Activated T-cell treated with anti-CD3 and anti-CD28 coated beads for 24 hours (primary cell): ENCODE results near the gene RAB44.

ENCODE experiments used
- DNase-seq: peaks from one replicate; pipeline ENCODE4 v3.0.0-alpha.2; 2020; ENCODE audit warnings: low read depth

RAB44 gene

GRCh38 chr6:36669002-36669401, 28.6 kb upstream of the RAB44 start:
- no peak for DNase-seq

GRCh38 chr6:36670271-36670670, 27.4 kb upstream of the RAB44 start:
- no peak for DNase-seq

- DNase-seq: no peak
Observed at GRCh38 chr6:36671687-36672375, 25.8 kb upstream of the RAB44 start.

GRCh38 chr6:36673882-36674281, 23.7 kb upstream of the RAB44 start:
- no peak for DNase-seq

GRCh38 chr6:36674942-36675341, 22.7 kb upstream of the RAB44 start:
- no peak for DNase-seq

GRCh38 chr6:36676141-36677058, 21.2 kb upstream of the RAB44 start:
- DNase-seq: no peak

- no peak for DNase-seq
Observed at GRCh38 chr6:36677059-36677749, 20.4 kb upstream of the RAB44 start.

GRCh38 chr6:36677753-36678487, 19.7 kb upstream of the RAB44 start:
- no peak for DNase-seq

- DNase-seq: peak; percentile 60
Observed at GRCh38 chr6:36678488-36679042, 19.1 kb upstream of the RAB44 start, which contains the start of gene CDKN1A. Gene CDKN1A, plus strand, starts transcription at chr6:36678714. Its CDS starts 5,388 bp downstream, at chr6:36684102.

GRCh38 chr6:36679043-36679833, 18.4 kb upstream of the RAB44 start:
- no peak for DNase-seq

- DNase-seq: peak; percentile 45
Observed at GRCh38 chr6:36682328-36683144, 15.1 kb upstream of the RAB44 start.

- no peak for DNase-seq
Observed at GRCh38 chr6:36683145-36683655, 14.4 kb upstream of the RAB44 start.

- DNase-seq: no peak
Observed at GRCh38 chr6:36683656-36684446, 13.8 kb upstream of the RAB44 start.

GRCh38 chr6:36684447-36684812, 13.2 kb upstream of the RAB44 start:
- DNase-seq: no peak

- DNase-seq: no peak
Observed at GRCh38 chr6:36685166-36685924, 12.3 kb upstream of the RAB44 start.

GRCh38 chr6:36685926-36686667, 11.5 kb upstream of the RAB44 start:
- DNase-seq: no peak
